HG02884 (cell line): ENCODE measurements around the gene SHTN1.

Experiments
- ATAC-seq: cut with Tn5 transposase; IDR thresholded peaks from one replicate; pipeline ENCODE4 v1.9.1; 2021; ENCODE audit warnings: mild to moderate bottlenecking, moderate library complexity; ENCODE audit not compliant: unreplicated experiment

Gene SHTN1

GRCh38 chr10:116919706-116920105 lies 85.3 kb downstream of the SHTN1 start:
- no peak for ATAC-seq

DNA sequence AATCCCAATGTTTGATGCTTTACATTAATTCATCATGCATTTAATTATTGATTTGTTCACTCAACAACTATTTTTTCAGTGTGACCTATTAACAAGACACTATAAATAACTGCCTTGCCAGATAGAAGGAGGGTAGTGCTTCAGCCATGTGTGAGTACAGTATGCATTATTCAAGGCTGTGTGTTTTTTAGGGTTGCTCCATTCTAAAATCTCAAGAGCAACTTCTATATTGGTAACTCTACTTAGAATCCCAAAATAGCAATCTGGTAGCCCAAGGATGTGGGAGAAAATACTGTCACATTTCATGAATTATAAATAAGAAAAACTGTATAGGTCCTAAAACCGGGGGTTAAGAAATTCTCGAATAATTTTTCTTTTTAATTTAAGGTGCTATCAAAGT lies 85.8 kb downstream of the SHTN1 start:
- no peak for ATAC-seq

GRCh38 chr10:116918583-116918982 lies 86.4 kb downstream of the SHTN1 start:
- no peak for ATAC-seq

DNA sequence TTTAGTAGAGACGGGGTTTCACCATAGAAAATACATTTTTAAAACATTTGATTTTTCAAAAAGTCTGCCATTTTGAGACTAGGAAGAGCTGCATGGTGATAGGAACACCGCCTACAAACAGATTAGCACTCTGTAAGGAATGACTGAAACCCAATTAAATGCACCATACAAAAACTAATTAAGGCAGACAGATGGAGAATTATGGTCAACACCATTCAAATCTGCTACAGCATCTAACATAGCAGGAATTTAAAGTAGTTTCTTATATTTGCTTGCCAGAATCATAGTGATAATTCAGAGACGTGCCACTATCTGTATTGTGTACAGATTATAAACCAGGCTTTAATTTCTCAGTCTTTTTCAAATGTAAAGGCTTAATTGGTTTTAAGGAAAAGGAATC lies 87.5 kb downstream of the SHTN1 start:
- no peak for ATAC-seq

- no peak for ATAC-seq
These were observed 89.6 kb downstream of the SHTN1 start for GRCh38 chr10:116915340-116915739.

DNA sequence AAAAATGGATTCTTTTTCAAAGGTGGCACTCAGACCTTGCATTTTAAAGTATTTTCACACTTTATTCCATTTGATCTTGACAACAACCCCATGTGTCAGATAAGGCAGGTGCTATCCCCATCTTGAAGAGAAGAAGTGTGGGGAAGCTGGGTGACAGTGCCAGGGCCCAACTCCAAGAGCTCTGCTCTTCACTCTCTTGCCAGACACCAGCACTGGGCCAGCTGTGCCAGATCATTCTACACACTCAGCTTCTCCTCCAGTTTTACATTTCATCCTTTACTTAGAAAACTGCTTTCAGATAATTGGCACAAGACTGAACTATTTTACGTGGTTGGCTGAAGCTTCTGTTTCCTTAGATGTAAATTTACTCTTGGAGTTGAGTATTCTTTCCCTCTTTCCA lies 91.3 kb downstream of the SHTN1 start:
- ATAC-seq, result no peak

GRCh38 chr10:116912162-116912561 lies 92.8 kb downstream of the SHTN1 start:
- no peak for ATAC-seq

DNA sequence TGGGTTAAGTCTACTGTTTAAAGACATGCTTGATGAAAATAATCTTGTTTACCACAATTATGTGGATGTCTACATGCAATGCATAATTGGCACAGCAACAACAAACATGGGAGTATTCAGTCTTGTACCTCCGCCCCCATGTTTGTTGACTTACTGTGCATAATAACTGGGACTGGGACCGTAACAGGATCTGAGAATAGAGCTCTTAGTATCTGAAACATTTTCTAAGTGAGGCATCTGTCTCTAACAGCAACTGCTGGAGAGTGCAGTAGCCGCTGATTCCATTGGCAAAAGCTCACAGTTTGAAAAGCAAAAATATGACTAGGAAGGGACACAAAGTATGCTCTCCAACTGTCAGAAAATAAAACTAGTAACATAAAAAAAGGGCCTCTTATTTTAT lies 94.1 kb downstream of the SHTN1 start:
- ATAC-seq, result no peak

DNA sequence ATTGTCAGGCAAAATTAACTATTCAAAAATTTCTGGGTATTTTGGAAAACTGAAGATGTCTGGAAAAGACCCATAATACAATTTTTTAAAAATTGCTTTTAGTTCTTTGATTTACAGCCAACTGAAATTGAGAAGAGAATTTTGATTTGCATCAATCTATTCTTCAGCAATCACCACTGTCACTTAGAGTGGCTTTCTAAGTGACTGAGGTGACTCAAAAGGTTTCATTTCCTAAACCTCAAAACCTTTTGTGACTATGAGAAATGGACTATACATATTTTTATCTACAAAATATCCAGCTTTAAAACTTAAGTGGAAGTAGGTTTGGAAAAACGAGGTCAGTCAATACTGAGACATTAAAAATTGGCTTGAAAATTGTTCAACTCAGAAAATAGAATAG lies 95.7 kb downstream of the SHTN1 start:
- ATAC-seq, result no peak

DNA sequence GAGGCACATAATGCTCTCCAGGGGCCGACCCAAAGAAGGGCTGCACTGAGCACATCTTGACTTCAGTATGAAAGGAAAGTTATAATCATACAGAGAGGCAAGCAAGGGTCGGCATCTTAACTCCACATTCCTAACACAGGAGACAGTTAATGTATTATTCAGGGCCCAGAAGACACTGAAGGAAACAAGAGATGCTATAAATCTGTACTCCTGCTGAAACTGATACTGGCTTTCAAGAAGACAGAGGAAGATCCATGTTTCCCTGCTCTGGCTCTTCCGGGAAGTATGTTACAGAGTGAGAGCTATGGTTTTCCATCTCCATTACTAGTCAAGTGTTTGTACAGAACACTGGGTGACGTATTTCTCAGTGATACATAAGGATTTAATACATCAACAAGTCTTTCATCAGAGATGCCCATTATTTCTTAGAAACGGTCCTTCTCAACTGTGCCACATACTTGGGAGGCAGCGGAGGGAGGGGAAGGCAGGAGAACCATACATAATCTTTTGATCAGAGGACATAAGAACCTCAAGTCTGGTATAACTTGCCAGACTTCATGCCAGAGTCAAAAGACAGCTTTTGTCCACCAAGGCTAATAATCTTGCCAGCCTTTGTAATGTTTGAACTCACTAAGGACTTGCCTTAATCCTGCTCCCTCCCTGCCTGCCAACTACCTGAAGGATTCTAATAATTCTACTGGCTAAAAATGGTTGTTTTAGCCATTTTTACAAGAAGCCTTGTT lies 97.6 kb downstream of the SHTN1 start:
- ATAC-seq, result no peak

DNA sequence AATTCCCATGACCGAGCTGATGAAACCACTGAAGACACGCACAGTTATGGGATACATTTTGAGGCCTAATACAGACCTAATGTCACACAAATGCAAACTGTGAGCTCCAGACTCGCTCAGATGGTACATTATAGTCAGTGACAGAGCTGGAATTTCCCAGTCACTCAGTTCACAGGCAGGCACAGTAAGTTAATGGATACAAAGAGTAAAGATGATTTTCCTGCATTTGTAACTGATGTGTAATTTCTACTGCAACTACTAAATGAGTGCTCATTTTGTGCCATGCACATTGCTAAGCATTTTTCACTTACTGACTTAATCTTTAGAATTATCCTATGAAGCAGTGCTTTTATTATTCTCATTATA lies 99.2 kb downstream of the SHTN1 start:
- no peak for ATAC-seq

- no peak for ATAC-seq
These were observed 105.4 kb downstream of the SHTN1 start for GRCh38 chr10:116899626-116900025.

DNA sequence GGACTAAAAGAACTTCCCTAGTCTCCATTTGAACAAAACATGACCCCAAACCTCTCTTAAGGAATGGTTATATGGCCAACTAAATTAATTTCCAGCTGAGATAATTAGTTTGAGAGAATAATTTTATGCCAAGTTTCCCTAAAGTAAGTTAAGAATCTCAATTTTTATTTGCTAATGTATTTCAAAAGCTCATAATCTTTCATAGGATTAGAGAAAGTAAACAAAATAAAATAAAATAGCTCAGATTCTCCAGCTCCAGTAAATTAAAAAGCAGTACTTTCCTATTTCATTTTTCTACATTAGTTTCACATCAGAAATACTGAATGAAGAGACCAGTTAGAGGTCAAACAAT lies 111.3 kb downstream of the SHTN1 start:
- no peak for ATAC-seq

- ATAC-seq, result no peak
These were observed 111.9 kb downstream of the SHTN1 start for GRCh38 chr10:116892907-116893685.

GRCh38 chr10:116891208-116891607 lies 113.8 kb downstream of the SHTN1 start:
- no peak for ATAC-seq

- ATAC-seq, result no peak
These were observed 115.9 kb downstream of the SHTN1 start for GRCh38 chr10:116889066-116889465.

DNA sequence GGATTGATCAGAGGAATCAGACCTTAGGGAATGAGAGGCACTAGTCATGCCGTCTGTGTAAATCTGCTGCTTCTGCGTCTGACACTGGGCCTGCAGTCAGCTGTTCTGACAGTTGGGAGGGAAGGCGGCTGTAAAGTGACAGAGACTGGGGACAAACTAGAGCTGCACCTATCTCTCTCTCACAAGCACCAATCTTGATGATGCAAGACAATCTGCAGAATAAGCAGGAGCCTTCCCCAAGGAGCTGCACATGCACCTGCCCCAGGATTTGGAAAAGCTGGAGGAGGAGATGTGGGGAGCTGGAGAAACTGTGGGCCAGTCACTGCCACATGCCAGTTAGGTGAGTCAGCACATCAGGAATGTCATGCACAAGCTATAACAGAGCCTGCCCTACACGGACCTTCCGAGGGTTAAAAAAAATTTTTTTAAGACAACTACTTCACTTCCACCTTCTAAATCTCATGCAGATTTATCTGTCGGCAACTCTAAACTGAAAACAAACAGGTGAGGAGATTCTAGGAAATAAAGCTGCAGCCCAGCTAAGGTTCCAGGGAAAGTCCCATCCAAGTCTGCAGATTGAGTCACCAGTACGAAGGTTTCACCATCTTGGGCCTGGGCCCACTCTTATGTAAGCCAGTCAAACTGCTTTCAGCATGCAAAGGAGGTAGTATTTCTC lies 116.5 kb downstream of the SHTN1 start:
- no peak for ATAC-seq

- ATAC-seq, result no peak
These were observed 118.2 kb downstream of the SHTN1 start for GRCh38 chr10:116886772-116887171.

DNA sequence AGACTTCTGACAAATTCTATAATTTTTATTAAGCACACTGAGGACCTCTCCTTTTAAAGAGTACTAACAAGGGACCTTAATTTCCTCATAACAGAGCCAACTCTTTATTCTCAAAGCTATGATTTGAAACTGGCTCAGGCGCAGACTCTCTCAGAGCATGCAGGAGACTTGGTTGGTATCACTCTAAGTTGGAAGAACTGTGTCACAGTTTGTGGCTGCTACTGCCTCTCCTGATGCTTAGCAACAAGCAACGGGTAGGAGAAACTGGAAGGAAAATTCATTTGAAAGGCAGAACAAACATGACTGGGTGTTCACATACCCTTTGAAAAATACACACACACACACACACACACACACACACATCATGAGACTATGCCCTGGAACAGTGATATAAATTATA lies 122.3 kb downstream of the SHTN1 start:
- no peak for ATAC-seq

DNA sequence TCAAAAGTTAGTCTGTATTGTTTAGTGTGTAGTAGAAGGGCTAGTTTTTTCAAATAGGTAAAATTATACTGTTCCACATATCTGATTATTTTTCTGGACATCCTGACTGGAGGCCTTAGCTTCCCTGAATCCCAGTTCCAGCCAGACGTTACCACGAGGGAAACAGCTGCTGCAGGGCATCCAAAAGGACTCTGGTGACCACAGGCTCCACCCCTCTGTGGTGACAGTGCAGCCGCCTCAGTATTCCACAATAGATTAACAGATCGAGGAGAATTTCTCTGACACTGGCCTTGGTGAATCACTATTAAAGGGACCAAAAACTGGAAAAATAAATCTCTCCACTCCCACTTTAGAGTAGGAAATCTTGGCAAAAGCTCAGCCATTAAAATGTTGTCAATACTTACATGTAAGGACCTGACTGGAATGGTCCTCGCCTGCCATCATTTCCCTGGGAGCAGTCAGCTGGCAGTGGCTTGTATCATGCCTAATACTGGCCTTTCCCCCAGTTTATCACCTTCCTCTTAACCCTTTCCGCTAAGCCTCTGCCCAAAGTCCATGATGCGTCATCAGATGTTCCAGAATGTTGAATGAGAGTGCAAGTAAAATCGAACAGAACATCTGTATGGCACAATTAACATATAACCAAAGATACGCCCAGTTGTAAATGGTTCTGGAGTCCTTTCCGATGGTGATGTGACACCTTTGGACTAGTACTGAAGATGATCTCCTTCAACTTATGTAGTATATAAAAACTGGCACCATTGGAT lies 124.1 kb downstream of the SHTN1 start:
- no peak for ATAC-seq

DNA sequence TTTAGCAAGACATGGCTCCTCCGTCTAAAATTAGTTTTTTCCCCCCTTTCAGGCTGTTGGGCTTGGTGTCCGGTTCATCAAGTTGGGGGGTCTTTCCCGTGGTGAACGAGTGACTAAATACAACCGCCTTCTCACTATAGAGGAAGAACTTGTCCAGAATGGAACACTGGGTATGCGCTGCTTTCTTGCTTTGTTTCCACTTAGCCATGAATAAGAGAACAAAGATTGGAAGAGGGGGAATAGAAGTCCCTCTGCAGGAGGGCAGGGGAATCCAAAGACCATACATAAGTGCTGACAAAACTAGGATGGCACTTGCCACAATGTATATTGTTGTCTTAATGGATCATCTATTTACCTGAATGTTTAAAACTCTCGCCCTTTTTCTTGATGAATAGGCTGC lies 125.2 kb downstream of the SHTN1 start:
- no peak for ATAC-seq
